Karpas-422 (cell line): Measurements from ENCODE around the gene ASTN2. TPM values are rescaled to one million over a fixed set of nuclear protein-coding genes. Genes with fewer than 3 reads are reported as not detected.
"Not testable (repeated sequence)": the region's sequence is repeated elsewhere in the genome, so short reads cannot be mapped to it uniquely, and the experiment has no call there.

Experiments
- DNase-seq: peaks from one replicate; pipeline ENCODE4 v3.0.0-alpha.2; 2015
- H2AFZ ChIP-seq: fragments of 200-600 bp; sonication (generic); 2 replicates; pipeline ENCODE4 v1.6.1; 2014; ENCODE audit warnings: antibody characterized with exemption, low read length, mixed read lengths
- H3K27ac ChIP-seq: fragments of 200-600 bp; sonication (generic); 2 replicates; pipeline ENCODE4 v1.5.1; 2014; ENCODE audit warnings: mild to moderate bottlenecking, low read length, moderate library complexity
- H3K27me3 ChIP-seq: fragments of 200-600 bp; sonication (generic); 2 replicates; pipeline ENCODE4 v1.6.1; 2014; ENCODE audit warnings: low read length, mixed read lengths
- H3K36me3 ChIP-seq: fragments of 200-600 bp; sonication (generic); 2 replicates; pipeline ENCODE4 v1.6.1; 2014; ENCODE audit warnings: low read length, mixed read lengths; ENCODE audit not compliant: insufficient read depth
- H3K4me1 ChIP-seq: fragments of 200-600 bp; sonication (generic); 2 replicates; pipeline ENCODE4 v1.6.1; 2014; ENCODE audit warnings: mild to moderate bottlenecking, low read length, mixed read lengths
- H3K4me2 ChIP-seq: fragments of 200-600 bp; sonication (generic); 2 replicates; pipeline ENCODE4 v1.6.1; 2014; ENCODE audit warnings: low read length, low read depth, mild to moderate bottlenecking; ENCODE audit not compliant: poor library complexity, severe bottlenecking
- H3K4me3 ChIP-seq: fragments of 200-600 bp; sonication (generic); 2 replicates; pipeline ENCODE4 v1.5.1; 2014; ENCODE audit warnings: mild to moderate bottlenecking, antibody characterized with exemption, low read length, mixed read lengths
- H3K79me2 ChIP-seq: fragments of 200-600 bp; sonication (generic); 2 replicates; pipeline ENCODE4 v1.6.1; 2014; ENCODE audit warnings: mild to moderate bottlenecking, low read length, mixed read lengths
- H3K9ac ChIP-seq: fragments of 200-600 bp; sonication (generic); 2 replicates; pipeline ENCODE4 v1.6.0; 2014; ENCODE audit warnings: low read length
- H3K9me2 ChIP-seq: fragments of 200-600 bp; sonication (generic), shearing (Covaris generic); replicated peaks from 2 replicates; pipeline ENCODE4 v1.6.0; 2014; ENCODE audit warnings: mild to moderate bottlenecking, low read length, moderate library complexity; ENCODE audit not compliant: insufficient read depth
- H3K9me3 ChIP-seq: fragments of 300-700, 200-600 bp; sonication (generic); 2 replicates; pipeline ENCODE4 v1.6.1; 2014; ENCODE audit warnings: low read length, mixed read lengths
- H4K20me1 ChIP-seq: fragments of 200-600 bp; sonication (generic); 2 replicates; pipeline ENCODE4 v1.6.1; 2014; ENCODE audit warnings: mild to moderate bottlenecking, antibody characterized with exemption, low read length, low read depth; ENCODE audit not compliant: insufficient read depth
- total RNA-seq: library from RNA; depleted of rRNA; stranded (reverse); fragments of >200 nt; shearing (Covaris generic); gene quantifications from 2 replicates; pipeline ENCODE4 v1.2.3, GENCODE V29; 2014; ENCODE audit warnings: low replicate concordance

Gene ASTN2
- total RNA-seq, 1 experiment from 2014 or later = 5.3 TPM

GRCh38 chr9:116933251-116933650 lies 481.6 kb downstream of the ASTN2 start:
- H3K9ac ChIP-seq = no peak overlapping the region
- H2AFZ ChIP-seq = no peak overlapping the region

GRCh38 chr9:116929621-116930020 lies 485.2 kb downstream of the ASTN2 start:
- no peaks in the 10 kb centered on the region for H3K9me2 ChIP-seq
- peaks cover 33% of the 10 kb centered on the region for H3K79me2 ChIP-seq
- H3K9me3 ChIP-seq = no peaks in the 10 kb centered on the region
- H2AFZ ChIP-seq = no peak overlapping the region
- H3K4me3 ChIP-seq = no peak overlapping the region
- 0 out of 2 replicates have a peak, but pooled peaks cover 3% of the 10 kb centered on the region for H4K20me1 ChIP-seq
- H3K36me3 ChIP-seq = peaks cover 14% of the 10 kb centered on the region
- H3K9ac ChIP-seq = no peak overlapping the region
- no peak for DNase-seq
- no peak overlapping the region for H3K27ac ChIP-seq
- H3K4me2 ChIP-seq = no peak overlapping the region
- H3K4me1 ChIP-seq = no peaks in the 10 kb centered on the region
- H3K27me3 ChIP-seq = no peaks in the 10 kb centered on the region

More at GRCh38 chr9:116933251-116933650, 481.6 kb downstream of the ASTN2 start:
- peaks cover 13% of the 10 kb centered on the region for H3K36me3 ChIP-seq
- no peak for DNase-seq
- no peaks in the 10 kb centered on the region; the same call in 1 of the 2 replicates for H3K9me2 ChIP-seq
- peaks cover 18% of the 10 kb centered on the region; the same call in 1 of the 2 replicates for H3K79me2 ChIP-seq
- no peak overlapping the region for H3K4me2 ChIP-seq
- no peaks in the 10 kb centered on the region for H3K9me3 ChIP-seq
- no peaks in the 10 kb centered on the region for H3K27me3 ChIP-seq
- H3K27ac ChIP-seq = no peak overlapping the region
- no peak overlapping the region for H3K4me3 ChIP-seq
- H3K4me1 ChIP-seq = no peaks in the 10 kb centered on the region
- 0 out of 2 replicates have a peak, but pooled peaks cover 3% of the 10 kb centered on the region for H4K20me1 ChIP-seq

- DNase-seq = no peak
- Histone ChIP-seq H3K27me3 (no peaks in the 10 kb centered on the region), H3K27ac (no peak overlapping the region), H3K36me3 (peaks cover 9% of the 10 kb centered on the region; the same call in 1 of the 2 replicates), H3K4me2 (no peak overlapping the region), H3K9me2 (no peaks in the 10 kb centered on the region), H3K4me1 (no peaks in the 10 kb centered on the region), H3K9ac (no peak overlapping the region), H3K4me3 (no peak overlapping the region), H4K20me1 (0 out of 2 replicates have a peak, but pooled peaks cover 3% of the 10 kb centered on the region), H3K9me3 (no peaks in the 10 kb centered on the region), H3K79me2 (peaks cover 33% of the 10 kb centered on the region), H2AFZ (no peak overlapping the region)
Measured at GRCh38 chr9:116928884-116929283, 486.0 kb downstream of the ASTN2 start.

- Histone ChIP-seq H2AFZ (no peak overlapping the region), H3K9me2 (no peaks in the 10 kb centered on the region), H3K27ac (no peak overlapping the region), H3K36me3 (peaks cover 11% of the 10 kb centered on the region; the same call in 1 of the 2 replicates), H3K27me3 (no peaks in the 10 kb centered on the region), H3K4me1 (no peaks in the 10 kb centered on the region), H3K9me3 (no peaks in the 10 kb centered on the region), H3K79me2 (peaks cover 39% of the 10 kb centered on the region), H3K9ac (no peak overlapping the region), H4K20me1 (0 out of 2 replicates have a peak, but pooled peaks cover 3% of the 10 kb centered on the region), H3K4me3 (no peak overlapping the region), H3K4me2 (no peak overlapping the region)
- DNase-seq = no peak
Measured at GRCh38 chr9:116928289-116928688, 486.6 kb downstream of the ASTN2 start.

GRCh38 chr9:116927726-116928125 lies 487.1 kb downstream of the ASTN2 start:
- Histone ChIP-seq H3K9ac (no peak overlapping the region), H3K27me3 (no peaks in the 10 kb centered on the region), H3K79me2 (peaks cover 44% of the 10 kb centered on the region), H2AFZ (no peak overlapping the region), H3K4me1 (no peaks in the 10 kb centered on the region), H3K36me3 (peaks cover 12% of the 10 kb centered on the region; the same call in 1 of the 2 replicates), H3K4me2 (no peak overlapping the region), H3K9me2 (no peaks in the 10 kb centered on the region), H3K27ac (no peak overlapping the region), H3K4me3 (no peak overlapping the region), H4K20me1 (0 out of 2 replicates have a peak, but pooled peaks cover 3% of the 10 kb centered on the region), H3K9me3 (no peaks in the 10 kb centered on the region)
- DNase-seq = no peak

GRCh38 chr9:116925121-116925520 lies 489.7 kb downstream of the ASTN2 start:
- H3K36me3 ChIP-seq = peaks cover 23% of the 10 kb centered on the region

GRCh38 chr9:116924462-116925110 lies 490.3 kb downstream of the ASTN2 start:
- H3K27me3 ChIP-seq = no peaks in the 10 kb centered on the region
- no peaks in the 10 kb centered on the region for H3K9me3 ChIP-seq
- H3K27ac ChIP-seq = no peak overlapping the region
- H3K79me2 ChIP-seq = peaks cover 63% of the 10 kb centered on the region
- H4K20me1 ChIP-seq = 0 out of 2 replicates have a peak, but pooled peaks cover 4% of the 10 kb centered on the region
- H3K4me3 ChIP-seq = no peak overlapping the region
- H3K36me3 ChIP-seq = peaks cover 26% of the 10 kb centered on the region
- peaks cover 3% of the 10 kb centered on the region for H3K4me1 ChIP-seq
- H3K9ac ChIP-seq = no peak overlapping the region
- no peak for DNase-seq
- no peaks in the 10 kb centered on the region for H3K9me2 ChIP-seq
- no peak overlapping the region for H3K4me2 ChIP-seq
- H2AFZ ChIP-seq = no peak overlapping the region

More at GRCh38 chr9:116925121-116925520, 489.7 kb downstream of the ASTN2 start:
- H3K9me3 ChIP-seq = no peaks in the 10 kb centered on the region
- no peak overlapping the region for H2AFZ ChIP-seq
- no peak for DNase-seq
- H3K9me2 ChIP-seq = no peaks in the 10 kb centered on the region
- no peak overlapping the region for H3K4me2 ChIP-seq
- H4K20me1 ChIP-seq = 0 out of 2 replicates have a peak, but pooled peaks cover 4% of the 10 kb centered on the region
- peaks cover under 1% of the 10 kb centered on the region for H3K4me1 ChIP-seq
- peaks cover 58% of the 10 kb centered on the region for H3K79me2 ChIP-seq
- H3K27me3 ChIP-seq = no peaks in the 10 kb centered on the region
- no peak overlapping the region for H3K9ac ChIP-seq
- no peak overlapping the region for H3K4me3 ChIP-seq
- H3K27ac ChIP-seq = no peak overlapping the region

GRCh38 chr9:116917895-116918508 lies 496.9 kb downstream of the ASTN2 start:
- peak overlapping the region; percentile 76 for H3K4me3 ChIP-seq
- H3K27ac ChIP-seq = peak overlapping the region; percentile 53
- not testable (repeated sequence) for H3K9me2 ChIP-seq, H3K27me3 ChIP-seq, H3K9me3 ChIP-seq, H4K20me1 ChIP-seq
- DNase-seq = peak; percentile 62
- peaks cover 54% of the 10 kb centered on the region for H3K79me2 ChIP-seq
- peaks cover 17% of the 10 kb centered on the region for H3K4me1 ChIP-seq
- H2AFZ ChIP-seq = peak overlapping the region; percentile 67; the same call in 1 of the 2 replicates
- H3K4me2 ChIP-seq = peak overlapping the region; percentile 93
- peaks cover 18% of the 10 kb centered on the region for H3K36me3 ChIP-seq
- H3K9ac ChIP-seq = peak overlapping the region; percentile 75
